Stomach (tissue), 9 donors: ENCODE data around the gene SERPING1. TPM values are rescaled to one million over a fixed set of nuclear protein-coding genes. Genes with fewer than 3 reads are reported as not detected.

Experiments
- DNase-seq, 2 donors: peaks; one replicate each; pipeline versions ENCODE4 v3.0.0 to v3.0.0-alpha.2; 2013 to 2019
- H3K27ac ChIP-seq, 5 donors: fragments of 200-600 bp in 4 of 5; sonication (generic) in 4 of 5; one replicate each; pipeline ENCODE4 v1.5.1; 2013 to 2019; ENCODE audit warnings: mild to moderate bottlenecking in 1 of 5, moderate library complexity in 1 of 5
- H3K27me3 ChIP-seq, 3 donors: fragments of 200-600 bp; sonication (generic); one replicate each; pipeline ENCODE4 v1.5.1; 2017 to 2019; ENCODE audit warnings: mixed run types in 1 of 3
- H3K36me3 ChIP-seq, 4 donors: fragments of 200-600 bp; sonication (generic); 1 replicate in 3 of 4; 2 replicates in 1 of 4; pipeline ENCODE4 v1.5.1; 2016 to 2019
- H3K4me1 ChIP-seq, 4 donors: fragments of 200-600 bp; sonication (generic); one replicate each; pipeline ENCODE4 v1.5.1; 2016 to 2019
- H3K4me3 ChIP-seq, 4 donors: fragments of 200-600 bp; sonication (generic) in 3 of 4; one replicate each; pipeline ENCODE4 v1.5.1; 2016 to 2019; ENCODE audit warnings: mild to moderate bottlenecking in 1 of 4
- H3K9me3 ChIP-seq, 4 donors: fragments of 200-600 bp; sonication (generic); one replicate each; pipeline ENCODE4 v1.5.1; 2016 to 2019
- EP300 ChIP-seq: sonication (generic); formaldehyde crosslinking; IDR thresholded peaks from one replicate; pipeline ENCODE4 v1.6.1; 2017; ENCODE audit warnings: antibody characterized with exemption
- POLR2A ChIP-seq, 4 donors: fragments of 450-650 bp; IDR thresholded peaks; one replicate each; pipeline ENCODE4 v1.6.1; 2016; ENCODE audit warnings: antibody characterized with exemption in 4 of 4, control low read depth in 2 of 4, mild to moderate bottlenecking in 1 of 4, moderate library complexity in 1 of 4
- POLR2AphosphoS5 ChIP-seq, 3 donors: sonication (generic); formaldehyde crosslinking; IDR thresholded peaks; one replicate each; pipeline ENCODE4 v1.6.1; 2016; ENCODE audit warnings: antibody characterized with exemption in 3 of 3
- WGBS, 5 donors: extraction: QIAGEN DNeasy Blood & Tissue Kit in 3 of 5; methylation state at CpG; one replicate each; pipeline versions ENCODE4 v1.1.5 to v1.1.7; 2013 to 2018; 5-methylcytosine and 5-hydroxymethylcytosine counted together
- intact Hi-C: fragments of 100-400 bp; cut with DNase I; formaldehyde crosslinking; loops from one replicate; pipeline ENCODE4 v1.15.1; 2023; ENCODE audit warnings: low total_unique reads
- polyA plus RNA-seq, 3 donors: library from polyadenylated mRNA; stranded (reverse); fragments of 200-250 nt; gene quantifications; one replicate each; pipeline ENCODE4 v1.2.3, GENCODE V29; 2013
- total RNA-seq, 5 donors: library from RNA; depleted of rRNA; stranded (reverse); fragments of >200 nt; gene quantifications; one replicate each; pipeline versions ENCODE4 v1.1.0 to v1.2.3, GENCODE V29; 2014 to 2016
- TF ChIP-seq, protein P1 (sequence below), 7 experiments: fragments of 450-650 bp in 4 of 7; fragments of 200-600 bp in 3 of 7; sonication (generic) in 3 of 7; IDR thresholded peaks; one replicate each; pipeline ENCODE4 v1.5.1; 2016 to 2019; ENCODE audit warnings: antibody characterized with exemption in 7 of 7, control low read depth in 2 of 7, mild to moderate bottlenecking in 1 of 7
- donor health status: healthy with polysubstance abuse.
- donor health status: Bipolar disorder and iron deficiency.
- donor health status: healthy.

SERPING1 gene
- total and polyA plus RNA-seq, 8 donors, result 17.4 to 247 (median 133) TPM

DNA sequence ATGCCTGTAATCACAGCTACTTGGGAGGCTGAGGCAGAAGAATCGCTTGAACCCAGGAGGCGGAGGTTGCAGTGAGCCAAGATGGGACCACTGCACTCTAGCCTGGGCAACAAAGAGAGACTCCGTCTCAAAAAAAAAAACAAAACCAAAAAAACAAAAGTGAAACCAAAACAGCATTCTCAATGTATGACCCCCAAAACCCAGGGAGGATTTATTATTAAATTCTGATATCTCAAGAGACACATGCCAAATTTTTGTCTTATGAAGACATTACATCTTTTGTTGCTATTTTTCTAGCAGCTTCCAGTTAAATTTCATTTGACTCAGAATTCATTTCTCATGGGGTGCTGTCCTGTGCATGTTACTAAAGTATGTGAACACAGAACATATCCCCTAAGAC lies 55.2 kb downstream of the SERPING1 start:
- TF ChIP-seq, protein P1, sequence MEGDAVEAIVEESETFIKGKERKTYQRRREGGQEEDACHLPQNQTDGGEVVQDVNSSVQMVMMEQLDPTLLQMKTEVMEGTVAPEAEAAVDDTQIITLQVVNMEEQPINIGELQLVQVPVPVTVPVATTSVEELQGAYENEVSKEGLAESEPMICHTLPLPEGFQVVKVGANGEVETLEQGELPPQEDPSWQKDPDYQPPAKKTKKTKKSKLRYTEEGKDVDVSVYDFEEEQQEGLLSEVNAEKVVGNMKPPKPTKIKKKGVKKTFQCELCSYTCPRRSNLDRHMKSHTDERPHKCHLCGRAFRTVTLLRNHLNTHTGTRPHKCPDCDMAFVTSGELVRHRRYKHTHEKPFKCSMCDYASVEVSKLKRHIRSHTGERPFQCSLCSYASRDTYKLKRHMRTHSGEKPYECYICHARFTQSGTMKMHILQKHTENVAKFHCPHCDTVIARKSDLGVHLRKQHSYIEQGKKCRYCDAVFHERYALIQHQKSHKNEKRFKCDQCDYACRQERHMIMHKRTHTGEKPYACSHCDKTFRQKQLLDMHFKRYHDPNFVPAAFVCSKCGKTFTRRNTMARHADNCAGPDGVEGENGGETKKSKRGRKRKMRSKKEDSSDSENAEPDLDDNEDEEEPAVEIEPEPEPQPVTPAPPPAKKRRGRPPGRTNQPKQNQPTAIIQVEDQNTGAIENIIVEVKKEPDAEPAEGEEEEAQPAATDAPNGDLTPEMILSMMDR (IDR thresholded peaks at IDR 0.05), result no peak
- no peak for TF ChIP-seq EP300
- no peak for TF ChIP-seq POLR2AphosphoS5 (IDR thresholded peaks at IDR 0.05)
- H3K4me1 ChIP-seq, result peaks cover 20 to 43% (median 34%) of the 10 kb centered on the region in 4 donors
- H3K9me3 ChIP-seq, result no peaks in the 10 kb centered on the region
- intact Hi-C loops, result no loop called here
- H3K36me3 ChIP-seq, result no peaks in the 10 kb centered on the region
- no peak overlapping the region for H3K4me3 ChIP-seq
- no peak overlapping the region for H3K27ac ChIP-seq
- peaks cover 7 to 64% (median 25%) of the 10 kb centered on the region in 3 donors for H3K27me3 ChIP-seq
- WGBS, 5 donors, result 73 to 83% (median 81%) methylated on average over 3 of the region's 3 CpGs
- no peak for DNase-seq

DNA sequence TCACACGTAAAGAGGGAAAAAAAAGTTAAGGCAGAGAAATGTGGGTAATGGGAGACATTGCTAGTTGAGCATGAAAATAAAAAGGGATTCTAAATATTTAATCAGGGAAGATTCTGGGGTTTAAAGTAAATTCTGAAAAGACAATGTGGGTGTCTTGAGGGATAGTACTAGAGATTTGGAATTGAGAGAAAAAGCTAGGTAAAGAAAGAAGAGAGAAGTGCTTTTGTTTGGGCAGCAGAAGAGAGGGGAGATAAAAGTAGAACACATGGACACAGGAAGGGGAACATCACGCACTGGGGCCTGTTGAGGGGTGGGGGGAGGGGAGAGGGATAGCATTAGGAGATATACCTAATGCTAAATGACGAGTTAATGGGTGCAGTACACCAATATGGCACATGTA lies 55.7 kb downstream of the SERPING1 start:
- H3K4me3 ChIP-seq, result no peak overlapping the region

DNA sequence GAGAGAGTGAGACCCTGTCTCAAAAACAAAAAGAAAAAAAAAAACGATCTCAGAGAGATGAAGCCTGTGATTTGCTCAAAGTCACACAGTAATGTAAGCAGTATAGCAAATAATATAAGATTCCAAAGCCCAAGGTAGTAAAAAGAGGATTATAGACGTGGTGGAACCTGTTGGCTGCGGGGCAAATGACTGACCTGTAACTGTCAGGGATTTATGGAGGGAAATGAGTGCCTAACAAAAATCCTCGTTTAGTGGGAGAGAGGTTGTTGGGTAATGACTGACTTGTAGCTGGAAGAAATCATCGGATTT lies 59.4 kb downstream of the SERPING1 start:
- Histone ChIP-seq H3K4me1 (peaks cover 11 to 45% (median 32%) of the 10 kb centered on the region in 4 donors), H3K27ac (peak overlapping the region; percentile 86 to 93 (median 89)), H3K36me3 (peaks cover 21 to 31% (median 28%) of the 10 kb centered on the region in 4 donors), H3K27me3 (peaks cover 0 to 22% (median 0%) of the 10 kb centered on the region in 3 donors), H3K9me3 (no peaks in the 10 kb centered on the region), H3K4me3 (peak overlapping the region; percentile 61 to 91 (median 66))
- WGBS, 5 donors, result 15 to 23% (median 19%) methylated on average over 5 of the region's 5 CpGs
- no peak for DNase-seq
- intact Hi-C loops, result no loop called here
- no peak for TF ChIP-seq POLR2A (IDR thresholded peaks at IDR 0.05)

More for the DNA sequence above, 55.7 kb downstream of the SERPING1 start:
- 26 to 37% (median 36%) methylated on average over 3 of the region's 3 CpGs for WGBS, 5 donors
- no peak for TF ChIP-seq POLR2AphosphoS5 (IDR thresholded peaks at IDR 0.05)
- TF ChIP-seq, protein P1 (IDR thresholded peaks at IDR 0.05), result no peak
- H3K27ac ChIP-seq, result no peak overlapping the region
- no peaks in the 10 kb centered on the region for H3K36me3 ChIP-seq
- DNase-seq, result no peak
- H3K27me3 ChIP-seq, result peaks cover 7 to 59% (median 21%) of the 10 kb centered on the region in 3 donors
- no peaks in the 10 kb centered on the region for H3K9me3 ChIP-seq
- intact Hi-C loops, result no loop called here
- H3K4me1 ChIP-seq, result peaks cover 18 to 42% (median 32%) of the 10 kb centered on the region in 4 donors

DNA sequence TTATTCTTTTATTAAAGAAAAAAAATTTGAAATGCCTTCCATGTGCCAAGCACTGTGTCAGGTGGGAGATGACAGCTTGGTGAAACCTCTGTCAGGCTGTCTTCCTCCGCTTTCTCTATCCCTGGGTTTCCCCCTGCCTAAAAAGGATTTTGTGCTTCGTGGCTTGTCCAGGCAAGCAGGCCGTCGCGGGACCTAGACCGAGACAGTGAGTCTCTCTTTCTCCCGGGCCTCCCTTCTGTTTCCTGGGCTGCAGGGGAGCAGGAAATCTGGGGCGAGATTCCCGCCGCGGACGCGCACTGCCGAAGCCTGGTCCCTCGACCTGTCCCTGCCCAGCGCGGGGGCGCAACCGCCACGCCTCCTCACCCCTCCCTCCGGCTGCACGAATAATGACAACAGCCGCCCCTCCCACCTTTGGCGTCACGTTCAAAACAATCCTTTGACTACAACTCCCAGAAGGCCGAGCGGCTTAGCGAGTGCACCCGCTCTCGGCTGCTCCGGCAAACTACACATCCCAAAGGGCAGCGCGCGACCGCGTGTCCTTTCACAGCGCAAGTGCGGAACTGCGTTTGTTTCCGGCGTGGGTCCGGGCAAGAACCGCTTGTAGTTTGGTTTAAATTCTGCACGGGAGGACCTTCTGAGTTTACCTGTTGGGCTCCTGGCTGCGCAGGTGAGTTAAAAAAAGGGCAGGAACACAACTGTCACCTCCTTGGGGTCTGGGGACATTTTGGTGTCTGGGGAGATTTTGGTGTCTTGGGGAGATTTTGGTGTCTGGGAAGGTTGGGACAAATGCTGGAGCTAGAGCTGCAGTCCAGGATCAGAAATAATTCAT lies 59.9 kb downstream of the SERPING1 start, which contains the start of gene CLP1:
Gene CLP1 (plus strand): TSS at position 569 of the 829 bp plus-strand sequence. CDS start 1,715 bp downstream, outside the sequence.
- peak; percentile 77 to 96 (median 94) for TF ChIP-seq POLR2AphosphoS5 (IDR thresholded peaks at IDR 0.05)
- peak in 1 of 4 donors; percentile 30 for TF ChIP-seq POLR2A (IDR thresholded peaks at IDR 0.05)
- TF ChIP-seq, protein P1 (IDR thresholded peaks at IDR 0.05), result no peak
- Histone ChIP-seq H3K4me3 (peak within 1 kb of the TSS; percentile 61 to 91 (median 66)), H3K27me3 (peaks cover 0 to 17% (median 0%) of the 10 kb centered on the region in 3 donors), H3K36me3 (peaks cover 27 to 37% (median 34%) of the 10 kb centered on the region in 4 donors), H3K9me3 (no peaks in the 10 kb centered on the region), H3K4me1 (peaks cover 11 to 44% (median 31%) of the 10 kb centered on the region in 4 donors), H3K27ac (peak within 1 kb of the TSS; percentile 86 to 93 (median 89))
- WGBS, 5 donors, result 0 to 2% (median 0%) methylated on average over 27 to 45 of the region's 45 CpGs
- intact Hi-C loops, result no loop called here
- DNase-seq, result peak; percentile 99 to 100

DNA sequence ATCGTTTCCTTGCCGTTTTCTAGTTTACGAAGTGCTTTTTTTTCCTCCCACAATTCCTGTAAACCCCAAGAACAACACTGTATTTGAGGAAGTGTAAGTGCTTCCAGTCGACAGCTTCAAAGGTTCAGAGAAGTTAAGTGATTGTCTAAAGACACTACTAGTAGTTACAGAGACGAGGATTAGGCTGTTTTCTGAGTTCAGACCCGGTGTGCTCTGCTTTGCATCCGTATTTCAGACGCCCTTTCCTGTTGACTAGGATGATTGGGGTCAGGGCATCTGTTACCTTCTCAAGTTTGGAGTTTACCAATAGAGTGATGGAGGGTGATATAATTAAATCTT lies 60.5 kb downstream of the SERPING1 start:
- TF ChIP-seq EP300 (no peak), POLR2AphosphoS5 (IDR thresholded peaks at IDR 0.05) (no peak)
- 0 to 1% (median 0%) methylated on average over 8 of the region's 8 CpGs for WGBS, 5 donors
- H3K36me3 ChIP-seq, result peaks cover 27 to 42% (median 39%) of the 10 kb centered on the region in 4 donors

More for the DNA sequence above, 60.5 kb downstream of the SERPING1 start:
- peaks cover 11 to 41% (median 29%) of the 10 kb centered on the region in 4 donors for H3K4me1 ChIP-seq
- peak overlapping the region; percentile 61 to 91 (median 66) for H3K4me3 ChIP-seq
- peaks cover 0 to 11% (median 0%) of the 10 kb centered on the region in 3 donors for H3K27me3 ChIP-seq
- intact Hi-C loops, result no loop called here
- no peak for DNase-seq
- peak overlapping the region; percentile 29 to 93 (median 88) for H3K27ac ChIP-seq
- H3K9me3 ChIP-seq, result no peaks in the 10 kb centered on the region
